Keratinocyte (primary cell): Measurements from ENCODE around the gene CKS1B. TPM values are rescaled to one million over a fixed set of nuclear protein-coding genes. Genes with fewer than 3 reads are reported as not detected.
A peak's percentile ranks its signal among the peaks of the same experiment; 100 is the strongest.

Experiments
- DNase-seq: peaks from one replicate; pipeline ENCODE4 v3.0.0-alpha.2; 2011; ENCODE audit warnings: low read depth, missing footprints, low spot score
- FAIRE-seq: peaks from 2 replicates; lab custom pipeline; 2011; peaks lifted over from hg19 to GRCh38; lab: Jason Lieb, UNC
- H2AFZ ChIP-seq: 2 replicates; pipeline ENCODE4 v1.6.0; 2012; ENCODE audit warnings: low read length, control low read depth, inconsistent platforms; ENCODE audit not compliant: control insufficient read depth
- H3K27ac ChIP-seq: 2 replicates; pipeline ENCODE4 v1.5.1; 2011; ENCODE audit warnings: low read length; ENCODE audit not compliant: control insufficient read depth, insufficient read depth
- H3K27me3 ChIP-seq: 3 replicates; pipeline ENCODE4 v1.6.0; 2011; ENCODE audit warnings: low read length; ENCODE audit not compliant: control insufficient read depth, insufficient read depth; ENCODE audit errors: extremely low read depth
- H3K36me3 ChIP-seq, 2 experiments: 2 replicates in 1 of 2; 3 replicates in 1 of 2; pipeline ENCODE4 v1.5.1; 2011; ENCODE audit warnings: low read length in 2 of 2, mild to moderate bottlenecking in 1 of 2; ENCODE audit not compliant: control insufficient read depth in 2 of 2, insufficient read depth in 2 of 2; ENCODE audit errors: extremely low read depth in 1 of 2
- H3K4me1 ChIP-seq: 3 replicates; pipeline ENCODE4 v1.5.1; 2011; ENCODE audit warnings: low read length; ENCODE audit not compliant: control insufficient read depth, insufficient read depth; ENCODE audit errors: extremely low read depth
- H3K4me2 ChIP-seq: 3 replicates; pipeline ENCODE4 v1.6.0; 2011; ENCODE audit warnings: low read depth, low read length; ENCODE audit not compliant: control insufficient read depth, insufficient read depth; ENCODE audit errors: extremely low read depth
- H3K4me3 ChIP-seq, 3 experiments: fragments of 200-600 bp in 1 of 3; sonication (generic) in 1 of 3; 2 replicates in 2 of 3; 3 replicates in 1 of 3; pipeline ENCODE4 v1.5.1; 2011 to 2016; ENCODE audit warnings: low read length in 3 of 3, mild to moderate bottlenecking in 3 of 3, control low read depth in 2 of 3, inconsistent platforms in 1 of 3, low read depth in 1 of 3, mixed read lengths in 1 of 3, mixed run types in 1 of 3, moderate library complexity in 1 of 3; ENCODE audit not compliant: control insufficient read depth in 2 of 3, insufficient read depth in 2 of 3; ENCODE audit errors: extremely low read depth in 1 of 3
- H3K79me2 ChIP-seq: 2 replicates; pipeline ENCODE4 v1.6.0; 2012; ENCODE audit warnings: low read length; ENCODE audit not compliant: control insufficient read depth, insufficient read depth
- H3K9ac ChIP-seq: 3 replicates; pipeline ENCODE4 v1.6.0; 2011; ENCODE audit warnings: low read length; ENCODE audit not compliant: control insufficient read depth, insufficient read depth; ENCODE audit errors: extremely low read depth
- H3K9me1 ChIP-seq: 3 replicates; pipeline ENCODE4 v1.6.0; 2011; ENCODE audit warnings: low read length; ENCODE audit not compliant: control insufficient read depth, insufficient read depth; ENCODE audit errors: extremely low read depth
- H3K9me3 ChIP-seq: 2 replicates; pipeline ENCODE4 v1.5.1; 2012; ENCODE audit warnings: low read depth, low read length; ENCODE audit not compliant: control insufficient read depth
- H4K20me1 ChIP-seq: 3 replicates; pipeline ENCODE4 v1.6.0; 2011; ENCODE audit warnings: low read length; ENCODE audit not compliant: control insufficient read depth, insufficient read depth; ENCODE audit errors: extremely low read depth
- EZH2 ChIP-seq: IDR thresholded peaks from one replicate; pipeline ENCODE4 v1.6.1; 2012; ENCODE audit warnings: inconsistent platforms, mild to moderate bottlenecking, low read length, moderate library complexity
- dilution Hi-C: fragments of 300-500 bp; cut with MboI; formaldehyde crosslinking; loops from one replicate; pipeline ENCODE4 v1.7.0; 2020; ENCODE audit warnings: low sequenced_read_pairs; ENCODE audit not compliant: extremely low pct_ligation_motif_present
- polyA plus RNA-seq, 5 experiments: library from polyadenylated mRNA; depleted of rRNA in 3 of 5; stranded (reverse) in 3 of 5; stranded (forward) in 1 of 5; unstranded in 1 of 5; fragments of >200 nt; gene quantifications; 1 replicate in 1 of 5; 2 replicates in 3 of 5; 3 replicates in 1 of 5; pipeline versions ENCODE4 v1.2.1 to v1.2.3, GENCODE V29; 2011 to 2012; ENCODE audit warnings: missing spikeins in 2 of 5, low read depth in 1 of 5, low replicate concordance in 1 of 5
- small RNA-seq, 3 experiments: library from RNA; depleted of rRNA; stranded (forward); fragments of <200 nt; gene quantifications; one replicate each; pipeline ENCODE3, GENCODE V24; 2012; ENCODE audit warnings: low read depth in 3 of 3, low replicate concordance in 1 of 3; ENCODE audit not compliant: insufficient read length in 3 of 3
- TF ChIP-seq, protein P1 (sequence below), 3 experiments: IDR thresholded peaks in 1 of 3; conservative IDR thresholded peaks in 1 of 3; optimal IDR thresholded peaks in 1 of 3; 2 replicates in 2 of 3; 3 replicates in 1 of 3; pipeline versions ENCODE3 to v1.5.1; 2011; ENCODE audit warnings: low read length in 3 of 3, mild to moderate bottlenecking in 3 of 3, moderate library complexity in 2 of 3, control low read depth in 1 of 3, inconsistent platforms in 1 of 3; ENCODE audit not compliant: insufficient read depth in 2 of 3; ENCODE audit errors: extremely low read depth in 1 of 3

CKS1B gene
- polyA plus RNA-seq, 1 donor (not counting 4 experiments of a cell fraction or from before 2014, with no cell fraction given), result 300 TPM

DNA sequence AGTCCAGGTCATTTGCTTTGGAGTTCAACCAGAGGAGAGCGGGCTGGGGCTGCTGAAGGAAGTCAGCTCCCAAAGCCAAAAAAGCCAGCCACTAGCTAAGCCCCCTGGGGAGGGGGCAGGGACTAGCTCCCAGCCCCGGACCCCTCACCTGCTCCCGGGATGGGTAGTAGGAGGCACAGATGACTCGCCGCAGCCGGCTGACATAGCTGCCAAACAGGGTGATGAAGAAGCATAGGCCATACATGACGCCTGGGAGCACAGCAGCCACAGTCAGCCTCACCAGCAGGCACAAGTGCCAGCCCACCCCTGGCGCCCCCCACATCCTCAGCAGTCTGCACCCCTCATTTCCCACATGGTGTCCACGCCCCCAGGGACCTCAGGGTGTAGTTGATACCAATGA, 51.7 kb downstream of the CKS1B start:
- Histone ChIP-seq H3K27me3 (no peaks in the 10 kb centered on the region), H3K9ac (no peak overlapping the region), H3K36me3 (no peaks in the 10 kb centered on the region), H3K27ac (no peak overlapping the region), H3K4me2 (no peak overlapping the region), H3K9me1 (no peaks in the 10 kb centered on the region), H2AFZ (no peak overlapping the region), H3K4me3 (no peak overlapping the region), H3K79me2 (no peaks in the 10 kb centered on the region), H3K4me1 (peaks cover 22% of the 10 kb centered on the region), H3K9me3 (no peaks in the 10 kb centered on the region), H4K20me1 (no peaks in the 10 kb centered on the region)
- DNase-seq (no peak), FAIRE-seq (no peak)
- TF ChIP-seq, protein P1, sequence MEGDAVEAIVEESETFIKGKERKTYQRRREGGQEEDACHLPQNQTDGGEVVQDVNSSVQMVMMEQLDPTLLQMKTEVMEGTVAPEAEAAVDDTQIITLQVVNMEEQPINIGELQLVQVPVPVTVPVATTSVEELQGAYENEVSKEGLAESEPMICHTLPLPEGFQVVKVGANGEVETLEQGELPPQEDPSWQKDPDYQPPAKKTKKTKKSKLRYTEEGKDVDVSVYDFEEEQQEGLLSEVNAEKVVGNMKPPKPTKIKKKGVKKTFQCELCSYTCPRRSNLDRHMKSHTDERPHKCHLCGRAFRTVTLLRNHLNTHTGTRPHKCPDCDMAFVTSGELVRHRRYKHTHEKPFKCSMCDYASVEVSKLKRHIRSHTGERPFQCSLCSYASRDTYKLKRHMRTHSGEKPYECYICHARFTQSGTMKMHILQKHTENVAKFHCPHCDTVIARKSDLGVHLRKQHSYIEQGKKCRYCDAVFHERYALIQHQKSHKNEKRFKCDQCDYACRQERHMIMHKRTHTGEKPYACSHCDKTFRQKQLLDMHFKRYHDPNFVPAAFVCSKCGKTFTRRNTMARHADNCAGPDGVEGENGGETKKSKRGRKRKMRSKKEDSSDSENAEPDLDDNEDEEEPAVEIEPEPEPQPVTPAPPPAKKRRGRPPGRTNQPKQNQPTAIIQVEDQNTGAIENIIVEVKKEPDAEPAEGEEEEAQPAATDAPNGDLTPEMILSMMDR (optimal IDR thresholded peaks at IDR 0.05 in 1 of 3, IDR thresholded peaks at IDR 0.05 in 1 of 3, conservative IDR thresholded peaks at IDR 0.05 in 1 of 3; ENCODE audit: extremely low read depth in 1 of 3, insufficient read depth in 2 of 3, low read length in 3 of 3), result no peak
- no peak for TF ChIP-seq EZH2
- dilution Hi-C loops, result no loop called here

DNA sequence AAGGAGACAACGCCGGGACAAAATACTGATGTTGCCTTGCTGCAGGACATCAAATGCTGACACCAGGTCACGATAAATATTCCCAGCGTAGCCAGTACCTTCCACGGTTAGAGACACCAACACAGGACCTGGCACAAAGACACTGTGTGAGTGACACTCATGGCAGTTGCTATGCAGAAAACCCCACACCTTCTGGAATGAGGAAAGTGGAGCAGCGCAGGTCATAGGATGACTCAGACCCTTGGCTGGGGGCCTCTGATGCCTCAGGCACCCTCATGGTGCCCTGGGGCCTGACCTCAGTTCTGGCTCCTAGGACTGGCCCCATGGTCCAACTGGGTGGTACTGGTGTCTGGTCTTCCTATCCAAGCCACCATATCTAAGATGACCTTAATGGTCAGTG, 52.1 kb downstream of the CKS1B start:
- H3K9ac ChIP-seq, result no peak overlapping the region
- TF ChIP-seq, protein P1 (optimal IDR thresholded peaks at IDR 0.05 in 1 of 3, IDR thresholded peaks at IDR 0.05 in 1 of 3, conservative IDR thresholded peaks at IDR 0.05 in 1 of 3; ENCODE audit: extremely low read depth in 1 of 3, insufficient read depth in 2 of 3, low read length in 3 of 3), result no peak
- TF ChIP-seq EZH2, result no peak
- peak; percentile 81 for FAIRE-seq

More for the DNA sequence above, 52.1 kb downstream of the CKS1B start:
- no peak overlapping the region for H2AFZ ChIP-seq
- no peaks in the 10 kb centered on the region for H3K79me2 ChIP-seq
- peaks cover 19% of the 10 kb centered on the region for H3K4me1 ChIP-seq
- DNase-seq, result no peak
- H3K36me3 ChIP-seq, result no peaks in the 10 kb centered on the region
- dilution Hi-C loops, result no loop called here
- H4K20me1 ChIP-seq, result no peaks in the 10 kb centered on the region
- H3K4me2 ChIP-seq, result no peak overlapping the region
- H3K4me3 ChIP-seq, result no peak overlapping the region
- no peaks in the 10 kb centered on the region for H3K27me3 ChIP-seq
- no peak overlapping the region for H3K27ac ChIP-seq
- no peaks in the 10 kb centered on the region for H3K9me3 ChIP-seq
- H3K9me1 ChIP-seq, result no peaks in the 10 kb centered on the region

Small RNA genes lying within 50 kb of the gene (small RNA-seq; reads per million reads assigned to genes)
- 0 reads per million in 3 experiments for gene MIR4258
- 0 reads per million in 3 experiments for gene RF00017

Other genes starting within 250 kb of the CKS1B start
- 0.03 to 0.05 TPM (median 0.03 TPM) in 3 replicates for gene KCNN3, start 104.4 kb upstream of the CKS1B start, polyA plus RNA-seq
- gene PMVK, start 38.0 kb upstream of the CKS1B start, polyA plus RNA-seq, result 25.1 to 28.5 TPM (median 27.4 TPM) in 3 replicates
- gene PBXIP1, start 18.6 kb upstream of the CKS1B start, polyA plus RNA-seq, result 15.1 to 29.9 TPM (median 15.6 TPM) in 3 replicates
- gene PYGO2, start 12.9 kb upstream of the CKS1B start, polyA plus RNA-seq, result 15.1 to 22.3 TPM (median 15.9 TPM) in 3 replicates
- gene SHC1, start 3.9 kb upstream of the CKS1B start, polyA plus RNA-seq, result 245 to 385 TPM (median 272 TPM) in 3 replicates
- 44.7 to 101 TPM (median 51.4 TPM) in 3 replicates for gene FLAD1, start 8.7 kb downstream of the CKS1B start, polyA plus RNA-seq
- gene LENEP, start 18.9 kb downstream of the CKS1B start, polyA plus RNA-seq, result not detected in 3 replicates
- 15.3 to 51.8 TPM (median 20.9 TPM) in 3 replicates for gene ZBTB7B, start 28.1 kb downstream of the CKS1B start, polyA plus RNA-seq
- 0.11 to 0.46 TPM (median 0.14 TPM) in 3 replicates for gene DCST2, start 59.1 kb downstream of the CKS1B start, polyA plus RNA-seq
- 0.05 TPM in 1 of 3 replicates, not detected in the others for gene DCST1, start 59.1 kb downstream of the CKS1B start, polyA plus RNA-seq
- 130 to 280 TPM (median 131 TPM) in 3 replicates for gene ADAM15, start 76.6 kb downstream of the CKS1B start, polyA plus RNA-seq
- 7.6 to 11.0 TPM (median 9.9 TPM) in 3 replicates for gene EFNA4, start 89.1 kb downstream of the CKS1B start, polyA plus RNA-seq
- gene EFNA3, start 104.2 kb downstream of the CKS1B start, polyA plus RNA-seq, result 3.3 to 9.0 TPM (median 4.4 TPM) in 3 replicates
- 33.2 to 116 TPM (median 77.5 TPM) in 3 replicates for gene EFNA1, start 153.2 kb downstream of the CKS1B start, polyA plus RNA-seq
- 54.5 to 72.2 TPM (median 55.6 TPM) in 3 replicates for gene SLC50A1, start 161.2 kb downstream of the CKS1B start, polyA plus RNA-seq
- gene DPM3, start 165.8 kb downstream of the CKS1B start, polyA plus RNA-seq, result 29.3 to 54.9 TPM (median 32.3 TPM) in 3 replicates
- 99.1 to 183 TPM (median 127 TPM) in 3 replicates for gene KRTCAP2, start 198.6 kb downstream of the CKS1B start, polyA plus RNA-seq
- 1.6 to 4.5 TPM (median 1.7 TPM) in 3 replicates for gene TRIM46, start 199.2 kb downstream of the CKS1B start, polyA plus RNA-seq
- gene THBS3, start 233.2 kb downstream of the CKS1B start, polyA plus RNA-seq, result 14.4 to 36.0 TPM (median 16.2 TPM) in 3 replicates
- 43.4 to 69.9 TPM (median 59.5 TPM) in 3 replicates for gene MTX1, start 234.0 kb downstream of the CKS1B start, polyA plus RNA-seq